ENCODE measurements around the gene ARHGAP22. TPM values are rescaled to one million over a fixed set of nuclear protein-coding genes. Genes with fewer than 3 reads are reported as not detected.

ARHGAP22 gene
- total and polyA plus RNA-seq, 4 donors = 0.23 to 2.3 (median 0.54) TPM

DNA sequence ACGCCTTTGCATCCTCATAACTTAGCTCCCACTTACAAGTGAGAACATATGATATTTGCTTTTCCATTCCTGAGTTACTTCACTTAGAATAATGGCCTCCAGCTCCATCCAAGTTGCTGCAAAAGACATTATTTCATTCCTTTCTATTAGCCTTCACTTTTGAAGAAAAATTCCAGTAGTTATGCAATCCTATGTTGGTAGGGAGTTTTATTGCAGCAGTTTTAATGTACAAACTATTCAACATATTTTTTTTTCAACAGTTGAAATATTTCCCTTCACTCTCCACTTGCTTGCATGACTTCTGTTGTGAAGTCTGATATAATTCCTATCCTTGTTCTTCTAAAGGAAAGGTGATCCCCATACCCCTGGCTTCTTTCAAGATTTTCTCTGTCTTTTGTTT is 27.3 kb upstream of the ARHGAP22 start:
- DNase-seq (ENCODE audit: low spot score) = no peak
- no peaks in the 10 kb centered on the region for H3K27me3 ChIP-seq (ENCODE audit: control insufficient read depth in 4 of 4, insufficient read depth in 4 of 4, low read length in 3 of 4)
- H3K4me3 ChIP-seq (ENCODE audit: low read depth in 1 of 3, low read length in 3 of 3) = no peak overlapping the region
- 85% methylated on average over 1 of the region's 1 CpG for WGBS
- H3K36me3 ChIP-seq (ENCODE audit: control insufficient read depth in 4 of 4, insufficient read depth in 3 of 4, low read depth in 1 of 4, low read length in 3 of 4) = no peaks in the 10 kb centered on the region
- no peak overlapping the region for H3K27ac ChIP-seq (ENCODE audit: low read depth in 1 of 2, low read length in 2 of 2)
- H3K4me1 ChIP-seq (ENCODE audit: control insufficient read depth in 4 of 4, insufficient read depth in 4 of 4, low read length in 3 of 4) = no peaks in the 10 kb centered on the region
- no peak overlapping the region for H3K9ac ChIP-seq (ENCODE audit: low read depth in 1 of 2, low read length in 2 of 2)
- no peaks in the 10 kb centered on the region for H3K9me3 ChIP-seq (ENCODE audit: control insufficient read depth in 4 of 4, low read length in 3 of 4)
- TF ChIP-seq NR2F2 (IDR thresholded peaks at IDR 0.05) = no peak
- TF ChIP-seq, protein P1, sequence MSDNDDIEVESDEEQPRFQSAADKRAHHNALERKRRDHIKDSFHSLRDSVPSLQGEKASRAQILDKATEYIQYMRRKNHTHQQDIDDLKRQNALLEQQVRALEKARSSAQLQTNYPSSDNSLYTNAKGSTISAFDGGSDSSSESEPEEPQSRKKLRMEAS (IDR thresholded peaks at IDR 0.05) = no peak
- no peak for TF ChIP-seq HNF4A (conservative IDR thresholded peaks at IDR 0.05)
- TF ChIP-seq GABPA (IDR thresholded peaks at IDR 0.05 in 1 of 2, conservative IDR thresholded peaks at IDR 0.05 in 1 of 2) = no peak
- no peak for TF ChIP-seq JUND (IDR thresholded peaks at IDR 0.05)
- no peak for TF ChIP-seq RXRA (IDR thresholded peaks at IDR 0.05)
- TF ChIP-seq, protein P2, sequence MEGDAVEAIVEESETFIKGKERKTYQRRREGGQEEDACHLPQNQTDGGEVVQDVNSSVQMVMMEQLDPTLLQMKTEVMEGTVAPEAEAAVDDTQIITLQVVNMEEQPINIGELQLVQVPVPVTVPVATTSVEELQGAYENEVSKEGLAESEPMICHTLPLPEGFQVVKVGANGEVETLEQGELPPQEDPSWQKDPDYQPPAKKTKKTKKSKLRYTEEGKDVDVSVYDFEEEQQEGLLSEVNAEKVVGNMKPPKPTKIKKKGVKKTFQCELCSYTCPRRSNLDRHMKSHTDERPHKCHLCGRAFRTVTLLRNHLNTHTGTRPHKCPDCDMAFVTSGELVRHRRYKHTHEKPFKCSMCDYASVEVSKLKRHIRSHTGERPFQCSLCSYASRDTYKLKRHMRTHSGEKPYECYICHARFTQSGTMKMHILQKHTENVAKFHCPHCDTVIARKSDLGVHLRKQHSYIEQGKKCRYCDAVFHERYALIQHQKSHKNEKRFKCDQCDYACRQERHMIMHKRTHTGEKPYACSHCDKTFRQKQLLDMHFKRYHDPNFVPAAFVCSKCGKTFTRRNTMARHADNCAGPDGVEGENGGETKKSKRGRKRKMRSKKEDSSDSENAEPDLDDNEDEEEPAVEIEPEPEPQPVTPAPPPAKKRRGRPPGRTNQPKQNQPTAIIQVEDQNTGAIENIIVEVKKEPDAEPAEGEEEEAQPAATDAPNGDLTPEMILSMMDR (IDR thresholded peaks at IDR 0.05; ENCODE audit: low read depth, low read length, missing input control) = no peak

GRCh38 chr10:48627984-48628609 is 23.2 kb upstream of the ARHGAP22 start:
- H3K27me3 ChIP-seq (ENCODE audit: control insufficient read depth in 4 of 4, insufficient read depth in 4 of 4, low read length in 3 of 4) = no peaks in the 10 kb centered on the region
- 88% methylated on average over 2 of the region's 2 CpGs for WGBS
- TF ChIP-seq HNF4G (IDR thresholded peaks at IDR 0.05) (no peak), GABPA (IDR thresholded peaks at IDR 0.05 in 1 of 2, conservative IDR thresholded peaks at IDR 0.05 in 1 of 2) (no peak), TAF1 (conservative IDR thresholded peaks at IDR 0.05) (no peak)
- DNase-seq (ENCODE audit: low spot score) = no peak
- no peaks in the 10 kb centered on the region for H3K36me3 ChIP-seq (ENCODE audit: control insufficient read depth in 4 of 4, insufficient read depth in 3 of 4, low read depth in 1 of 4, low read length in 3 of 4)
- no peak overlapping the region for H3K4me3 ChIP-seq (ENCODE audit: low read depth in 1 of 3, low read length in 3 of 3)
- H3K9ac ChIP-seq (ENCODE audit: low read depth in 1 of 2, low read length in 2 of 2) = no peak overlapping the region
- H3K4me1 ChIP-seq (ENCODE audit: control insufficient read depth in 4 of 4, insufficient read depth in 4 of 4, low read length in 3 of 4) = no peaks in the 10 kb centered on the region
- no peak overlapping the region for H3K27ac ChIP-seq (ENCODE audit: low read depth in 1 of 2, low read length in 2 of 2)
- H3K9me3 ChIP-seq (ENCODE audit: control insufficient read depth in 4 of 4, low read length in 3 of 4) = no peaks in the 10 kb centered on the region

DNA sequence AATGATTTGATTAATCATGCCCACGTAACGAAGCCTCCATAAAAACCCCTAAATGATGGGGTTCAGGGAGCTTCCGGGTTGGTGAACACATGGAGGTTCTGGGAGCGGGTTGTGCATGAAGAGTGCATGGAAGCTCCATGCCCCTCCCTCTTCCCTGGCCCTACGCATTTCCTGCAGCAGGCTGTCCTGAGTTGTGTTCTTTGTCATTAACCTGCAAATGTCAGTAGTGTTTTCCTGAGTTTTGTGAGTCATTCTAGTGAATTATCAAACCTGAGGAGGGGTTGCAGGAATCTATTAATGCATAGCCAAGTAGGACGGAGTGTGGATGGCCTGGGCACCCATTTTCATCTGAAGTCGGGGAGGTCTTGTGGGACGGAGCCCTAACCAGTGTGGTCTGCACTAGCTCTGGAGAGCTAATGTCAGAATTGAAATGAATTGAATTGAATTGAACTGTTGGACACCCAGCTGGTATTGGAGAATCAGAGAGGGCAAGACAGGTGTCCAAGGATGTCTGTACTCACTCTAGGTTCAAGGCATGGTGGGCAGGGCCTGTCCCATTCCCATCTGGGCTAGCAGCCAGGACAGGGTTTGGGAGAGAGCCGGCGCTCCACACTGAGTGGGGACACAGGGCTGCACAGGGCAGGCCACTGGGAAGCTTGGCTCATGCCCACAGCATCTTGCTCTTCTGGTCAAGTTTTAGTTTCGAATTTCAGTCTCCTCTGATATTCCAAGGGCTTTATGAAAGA is 22.3 kb upstream of the ARHGAP22 start:
- no peak for DNase-seq (ENCODE audit: low spot score)
- H3K9ac ChIP-seq (ENCODE audit: low read depth in 1 of 2, low read length in 2 of 2) = no peak overlapping the region
- no peaks in the 10 kb centered on the region for H3K27me3 ChIP-seq (ENCODE audit: control insufficient read depth in 4 of 4, insufficient read depth in 4 of 4, low read length in 3 of 4)
- no peaks in the 10 kb centered on the region for H3K9me3 ChIP-seq (ENCODE audit: control insufficient read depth in 4 of 4, low read length in 3 of 4)
- no peak overlapping the region for H3K27ac ChIP-seq (ENCODE audit: low read depth in 1 of 2, low read length in 2 of 2)
- no peaks in the 10 kb centered on the region for H3K4me1 ChIP-seq (ENCODE audit: control insufficient read depth in 4 of 4, insufficient read depth in 4 of 4, low read length in 3 of 4)
- H3K4me3 ChIP-seq (ENCODE audit: low read depth in 1 of 3, low read length in 3 of 3) = no peak overlapping the region
- no peaks in the 10 kb centered on the region for H3K36me3 ChIP-seq (ENCODE audit: control insufficient read depth in 4 of 4, insufficient read depth in 3 of 4, low read depth in 1 of 4, low read length in 3 of 4)
- 84% methylated on average over 11 of the region's 11 CpGs for WGBS
- TF ChIP-seq, protein P3, sequence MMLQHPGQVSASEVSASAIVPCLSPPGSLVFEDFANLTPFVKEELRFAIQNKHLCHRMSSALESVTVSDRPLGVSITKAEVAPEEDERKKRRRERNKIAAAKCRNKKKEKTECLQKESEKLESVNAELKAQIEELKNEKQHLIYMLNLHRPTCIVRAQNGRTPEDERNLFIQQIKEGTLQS (IDR thresholded peaks at IDR 0.05) = no peak
- no peak for TF ChIP-seq YY1 (IDR thresholded peaks at IDR 0.05)
- TF ChIP-seq HNF4A (conservative IDR thresholded peaks at IDR 0.05) = no peak
